Left ventricle myocardium inferior (tissue), 1 donor: ENCODE measurements around the gene INPP5K. TPM values are rescaled to one million over a fixed set of nuclear protein-coding genes. Genes with fewer than 3 reads are reported as not detected.
"Not testable (repeated sequence)": the region's sequence is repeated elsewhere in the genome, so short reads cannot be mapped to it uniquely, and the experiment has no call there.

ENCODE experiments used
- DNase-seq: peaks from one replicate; pipeline ENCODE4 v3.0.0-alpha.2; 2020
- H3K27ac ChIP-seq: fragments of 200-600 bp; replicated peaks from 2 replicates; pipeline ENCODE4 v1.8.0; 2021
- H3K27me3 ChIP-seq: fragments of 200-600 bp; 2 replicates; pipeline ENCODE4 v1.8.0; 2021; ENCODE audit warnings: low read depth
- H3K36me3 ChIP-seq: fragments of 200-600 bp; 2 replicates; pipeline ENCODE4 v1.8.0; 2021
- H3K4me1 ChIP-seq: fragments of 200-600 bp; 2 replicates; pipeline ENCODE4 v1.8.0; 2021
- H3K4me3 ChIP-seq: fragments of 200-600 bp; 2 replicates; pipeline ENCODE4 v1.8.0; 2021; ENCODE audit warnings: mild to moderate bottlenecking, moderate library complexity
- H3K9me3 ChIP-seq: fragments of 200-600 bp; replicated peaks from 2 replicates; pipeline ENCODE4 v1.8.0; 2021
- intact Hi-C: fragments of 100-400 bp; cut with micrococcal nuclease; formaldehyde crosslinking; loops from one replicate; pipeline ENCODE4 v1.11.0; 2022
- long read RNA-seq: library from polyadenylated mRNA; unstranded; transcript quantifications from one replicate; pipeline ENCODE4 v2.0.0, GENCODE V29; 2021
- total RNA-seq: library from RNA; stranded (reverse); fragmentation: NEBNext Ultra II Directional; extraction: Animal tissue kit (Norgen Biotek cat#: 25700); gene quantifications from one replicate; pipeline ENCODE4 v1.2.1, GENCODE V29; 2021
- TF ChIP-seq, protein P1 (sequence below): fragments of 200-600 bp; IDR thresholded peaks from 2 replicates; pipeline ENCODE4 v1.8.0; 2021; ENCODE audit warnings: antibody characterized with exemption, mild to moderate bottlenecking, borderline replicate concordance
- donor health status: DM: no; HTN: yes; CAD: no; lungs with severe emphysema.

The INPP5K gene
- 35.2 TPM for total RNA-seq
- long read RNA-seq, transcript INPP5K-204 (12 exons, 2,988 nt) = major isoform, 83 of 125 reads
- long read RNA-seq, partial matches to known transcripts = 10 of 125 reads
- long read RNA-seq, other reads (novel, unspliced or antisense) = 30 of 125 reads

DNA sequence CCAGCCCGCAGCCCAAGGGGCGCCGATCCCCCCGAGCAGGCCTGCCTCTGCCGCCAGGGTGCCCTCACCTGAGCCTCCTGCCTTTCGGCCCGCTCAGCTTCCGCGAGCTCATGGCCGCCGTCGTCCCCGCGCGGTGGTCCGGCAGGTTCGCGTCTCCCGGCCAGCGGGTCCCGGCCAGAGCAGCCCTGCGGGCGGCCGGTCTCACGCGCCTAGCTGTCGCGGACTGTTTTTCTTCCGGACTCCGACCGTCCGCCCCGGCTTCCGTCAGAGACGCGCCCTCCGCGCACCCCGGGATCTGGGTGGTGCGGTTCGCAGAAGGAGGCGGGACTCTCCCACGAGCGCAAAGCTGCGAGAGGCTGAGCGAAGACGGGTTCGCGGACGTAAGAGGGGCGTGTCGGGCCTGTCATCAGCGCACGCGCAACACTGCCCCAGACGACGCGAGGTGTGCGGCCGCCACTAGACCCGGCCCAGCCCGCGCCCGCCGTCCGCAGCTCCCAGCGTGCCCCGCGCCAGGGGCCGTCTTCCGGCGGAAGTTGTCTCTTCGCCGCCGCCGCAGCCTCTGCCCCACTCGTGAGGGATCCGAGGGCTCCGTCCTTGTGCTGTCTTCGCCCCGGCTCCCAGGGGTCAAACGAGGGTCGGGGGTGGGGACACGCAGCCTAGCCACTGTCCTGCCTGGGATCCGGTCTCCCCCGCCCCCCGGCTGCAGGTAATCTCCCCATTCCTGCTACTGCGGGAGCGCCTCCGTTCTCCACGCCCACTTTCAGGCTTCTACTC, at the start of gene INPP5K:
TSS of gene INPP5K (minus strand) at position 225 of the 774 bp plus-strand sequence. CDS start at position 112, 113 bp downstream.
- Histone ChIP-seq H3K27ac (peak within 1 kb of the TSS; percentile 96), H3K4me3 (peak within 1 kb of the TSS; percentile 100), H3K27me3 (no peaks in the 10 kb centered on the region), H3K9me3 (no peaks in the 10 kb centered on the region), H3K36me3 (peaks cover 15% of the 10 kb centered on the region), H3K4me1 (peaks cover 60% of the 10 kb centered on the region)
- TF ChIP-seq, protein P1, sequence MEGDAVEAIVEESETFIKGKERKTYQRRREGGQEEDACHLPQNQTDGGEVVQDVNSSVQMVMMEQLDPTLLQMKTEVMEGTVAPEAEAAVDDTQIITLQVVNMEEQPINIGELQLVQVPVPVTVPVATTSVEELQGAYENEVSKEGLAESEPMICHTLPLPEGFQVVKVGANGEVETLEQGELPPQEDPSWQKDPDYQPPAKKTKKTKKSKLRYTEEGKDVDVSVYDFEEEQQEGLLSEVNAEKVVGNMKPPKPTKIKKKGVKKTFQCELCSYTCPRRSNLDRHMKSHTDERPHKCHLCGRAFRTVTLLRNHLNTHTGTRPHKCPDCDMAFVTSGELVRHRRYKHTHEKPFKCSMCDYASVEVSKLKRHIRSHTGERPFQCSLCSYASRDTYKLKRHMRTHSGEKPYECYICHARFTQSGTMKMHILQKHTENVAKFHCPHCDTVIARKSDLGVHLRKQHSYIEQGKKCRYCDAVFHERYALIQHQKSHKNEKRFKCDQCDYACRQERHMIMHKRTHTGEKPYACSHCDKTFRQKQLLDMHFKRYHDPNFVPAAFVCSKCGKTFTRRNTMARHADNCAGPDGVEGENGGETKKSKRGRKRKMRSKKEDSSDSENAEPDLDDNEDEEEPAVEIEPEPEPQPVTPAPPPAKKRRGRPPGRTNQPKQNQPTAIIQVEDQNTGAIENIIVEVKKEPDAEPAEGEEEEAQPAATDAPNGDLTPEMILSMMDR = no peak
- intact Hi-C loops = loop anchor here (5.0 to 10.0 kb wide), 2 partner anchors 62 to 149 kb away; partner anchors contain the start of gene CRK
- DNase-seq = peak; percentile 98

DNA sequence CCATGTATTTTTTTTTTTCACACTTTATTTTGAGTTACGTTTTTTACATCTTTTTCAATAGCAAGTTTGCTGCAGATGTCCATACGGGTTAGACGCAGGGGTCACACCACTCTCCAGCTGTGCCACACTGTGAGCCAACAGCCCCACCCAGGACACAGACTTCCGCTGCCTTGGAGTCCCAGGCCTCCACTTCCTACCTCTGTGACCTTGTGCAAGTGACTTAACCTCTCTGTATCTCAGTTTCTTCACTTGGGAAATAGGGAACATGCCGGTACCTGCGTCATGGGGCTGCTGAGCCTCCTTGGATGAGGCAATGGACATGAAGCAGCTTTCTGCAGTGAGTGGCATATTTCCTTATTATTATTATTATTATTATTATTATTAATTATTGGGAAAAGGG, 49.5 kb upstream of the INPP5K start:
- no peak overlapping the region for H3K27ac ChIP-seq
- H3K9me3 ChIP-seq = no peaks in the 10 kb centered on the region
- no peak overlapping the region for H3K4me3 ChIP-seq
- intact Hi-C loops = no loop called here
- DNase-seq = no peak
- no peaks in the 10 kb centered on the region for H3K27me3 ChIP-seq
- TF ChIP-seq, protein P1 = no peak
- no peaks in the 10 kb centered on the region for H3K36me3 ChIP-seq
- peaks cover 18% of the 10 kb centered on the region for H3K4me1 ChIP-seq

DNA sequence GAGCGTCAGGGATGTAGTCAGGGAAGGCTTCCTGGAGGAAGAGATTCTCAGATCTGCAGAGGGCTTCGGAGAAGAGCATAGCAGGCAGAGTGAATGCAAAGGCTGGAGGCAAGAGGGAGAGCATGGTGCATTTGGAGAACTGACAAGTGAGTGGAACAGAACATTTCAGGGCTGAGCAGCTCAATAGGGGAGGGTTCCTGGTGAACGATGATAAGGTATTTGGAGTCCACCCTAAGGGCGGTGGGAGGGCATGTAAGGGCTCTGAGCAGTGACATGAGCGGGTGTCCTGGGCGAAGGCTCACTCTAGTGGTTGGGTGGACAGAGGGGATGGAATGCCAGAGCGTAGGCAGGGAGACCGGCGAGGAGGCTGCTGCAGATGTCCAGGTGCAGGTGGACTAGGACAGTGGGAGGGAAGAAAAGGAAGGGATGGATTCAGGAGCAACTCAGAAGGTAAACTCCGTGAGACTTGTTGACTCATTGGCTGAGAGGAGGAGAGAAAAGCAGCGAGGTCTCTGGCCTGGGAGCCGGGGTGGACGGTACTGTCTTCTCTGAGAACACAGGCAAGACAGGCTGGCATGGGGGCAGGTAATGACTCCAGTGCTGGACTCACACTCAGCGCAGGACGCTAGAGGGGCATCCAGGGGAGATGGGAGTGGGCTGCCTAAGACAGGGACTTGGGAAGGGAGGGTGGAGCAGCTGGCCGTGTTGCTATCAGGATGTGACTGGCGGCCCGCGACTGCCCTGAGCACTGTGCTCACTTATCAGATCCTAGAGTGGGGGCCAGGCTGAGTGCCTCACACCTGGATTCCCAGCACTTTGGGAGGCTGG, 47.6 kb upstream of the INPP5K start:
- no peak overlapping the region for H3K27ac ChIP-seq
- TF ChIP-seq, protein P1 = no peak
- H3K9me3 ChIP-seq = no peaks in the 10 kb centered on the region
- DNase-seq = no peak
- H3K4me1 ChIP-seq = peaks cover 37% of the 10 kb centered on the region
- intact Hi-C loops = no loop called here
- H3K4me3 ChIP-seq = no peak overlapping the region
- no peaks in the 10 kb centered on the region for H3K27me3 ChIP-seq
- H3K36me3 ChIP-seq = no peaks in the 10 kb centered on the region

DNA sequence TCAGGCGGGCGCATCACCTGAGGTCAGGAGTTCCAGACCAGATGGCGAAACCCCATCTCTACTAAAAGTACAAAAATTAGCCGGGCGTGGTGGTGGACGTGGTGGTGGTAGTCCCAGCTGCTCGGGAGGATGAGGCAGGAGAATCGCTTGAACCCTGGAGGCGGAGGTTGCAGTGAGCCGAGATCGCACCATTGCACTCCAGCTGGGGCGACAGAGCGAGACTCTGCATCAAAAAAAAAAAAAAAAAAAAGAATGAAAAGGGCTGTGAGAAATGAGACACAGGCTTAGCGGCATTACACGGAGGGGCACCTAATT, 47.0 kb upstream of the INPP5K start:
- H3K9me3 ChIP-seq, H3K27me3 ChIP-seq, DNase-seq, intact Hi-C loops, H3K36me3 ChIP-seq, H3K27ac ChIP-seq: not testable (repeated sequence)
- Histone ChIP-seq H3K4me3 (peak overlapping the region; percentile 90), H3K4me1 (peaks cover 39% of the 10 kb centered on the region)

DNA sequence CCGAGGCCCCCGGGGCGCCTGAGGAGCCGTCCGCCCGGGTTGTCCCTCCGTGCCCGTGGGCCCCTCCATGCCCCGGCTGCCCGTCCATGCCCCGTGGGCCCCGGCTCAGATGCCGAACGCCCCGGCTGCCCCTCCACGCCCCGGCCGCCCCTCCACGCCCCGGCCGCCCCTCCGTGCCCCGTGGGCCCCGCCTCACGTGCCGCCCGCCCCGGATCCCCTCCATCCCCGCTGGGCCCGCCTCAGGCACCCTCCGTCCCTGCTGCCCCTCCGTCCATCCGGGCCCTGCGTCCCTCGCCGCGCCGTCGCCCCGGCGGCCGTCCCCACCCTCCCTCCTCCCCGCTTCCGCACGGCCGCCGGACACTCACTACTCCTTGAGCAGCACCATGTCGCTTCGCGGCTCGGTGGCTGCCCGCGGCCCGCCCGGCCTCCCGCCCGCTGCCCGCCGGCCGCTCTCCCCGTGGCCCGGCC, 45.8 kb upstream of the INPP5K start:
- peak; percentile 51 for DNase-seq
- TF ChIP-seq, protein P1 = no peak
- Histone ChIP-seq H3K36me3 (peaks cover 6% of the 10 kb centered on the region), H3K4me1 (peaks cover 39% of the 10 kb centered on the region), H3K4me3 (peak overlapping the region; percentile 90), H3K9me3 (no peaks in the 10 kb centered on the region), H3K27me3 (no peaks in the 10 kb centered on the region), H3K27ac (peak overlapping the region; percentile 91)
- intact Hi-C loops = no loop called here
